Muscle layer of colon (tissue), 2 donors: Measurements from ENCODE around the gene SPTBN5.

Experiments used
- H3K27ac ChIP-seq: one replicate; pipeline ENCODE4 v1.7.0; 2013; ENCODE audit warnings: low read depth, mild to moderate bottlenecking, low read length, moderate library complexity
- H3K27me3 ChIP-seq, 2 donors: one replicate each; pipeline ENCODE4 v1.7.0; 2013; ENCODE audit warnings: low read length in 2 of 2, mild to moderate bottlenecking in 2 of 2; ENCODE audit not compliant: insufficient read depth in 2 of 2, control insufficient read depth in 1 of 2
- H3K36me3 ChIP-seq: one replicate; pipeline ENCODE4 v1.7.0; 2013; ENCODE audit warnings: mild to moderate bottlenecking, low read length; ENCODE audit not compliant: insufficient read depth
- H3K4me1 ChIP-seq: one replicate; pipeline ENCODE4 v1.7.0; 2013; ENCODE audit warnings: mild to moderate bottlenecking, low read length; ENCODE audit not compliant: insufficient read depth
- H3K4me3 ChIP-seq, 2 donors: one replicate each; pipeline ENCODE4 v1.7.0; 2013; ENCODE audit warnings: low read length in 2 of 2, low read depth in 1 of 2, mild to moderate bottlenecking in 1 of 2, moderate library complexity in 1 of 2
- H3K9ac ChIP-seq: one replicate; pipeline ENCODE4 v1.7.0; 2013; ENCODE audit warnings: low read length
- H3K9me3 ChIP-seq: one replicate; pipeline ENCODE4 v1.7.0; 2013; ENCODE audit warnings: mild to moderate bottlenecking, low read length
- donor health status: abdominal sarcoma.
- donor health status: Adenocarcinoma of cecum.

Gene SPTBN5

GRCh38 chr15:41880156-41880877 lies 13.5 kb downstream of the SPTBN5 start:
- H3K4me1 ChIP-seq = peaks cover 3% of the 10 kb centered on the region
- H3K27ac ChIP-seq = no peak overlapping the region
- H3K4me3 ChIP-seq = no peak overlapping the region
- no peak overlapping the region for H3K9ac ChIP-seq
- no peaks in the 10 kb centered on the region for H3K9me3 ChIP-seq
- H3K36me3 ChIP-seq = no peaks in the 10 kb centered on the region
- H3K27me3 ChIP-seq = peaks cover 0 to 18% of the 10 kb centered on the region in 2 donors

- no peaks in the 10 kb centered on the region for H3K36me3 ChIP-seq
- peaks cover 0 to 18% of the 10 kb centered on the region in 2 donors for H3K27me3 ChIP-seq
- no peak overlapping the region for H3K4me3 ChIP-seq
- no peaks in the 10 kb centered on the region for H3K9me3 ChIP-seq
- H3K9ac ChIP-seq = no peak overlapping the region
- no peak overlapping the region for H3K27ac ChIP-seq
- peaks cover 3% of the 10 kb centered on the region for H3K4me1 ChIP-seq
Observed at GRCh38 chr15:41879321-41879845, 14.5 kb downstream of the SPTBN5 start.

GRCh38 chr15:41878355-41878699 lies 15.5 kb downstream of the SPTBN5 start:
- Histone ChIP-seq H3K36me3 (no peaks in the 10 kb centered on the region), H3K9ac (no peak overlapping the region), H3K4me3 (no peak overlapping the region), H3K4me1 (peaks cover 3% of the 10 kb centered on the region), H3K27ac (no peak overlapping the region), H3K9me3 (no peaks in the 10 kb centered on the region), H3K27me3 (peaks cover 0 to 18% of the 10 kb centered on the region in 2 donors)

GRCh38 chr15:41877631-41878354 lies 16.1 kb downstream of the SPTBN5 start:
- H3K27ac ChIP-seq = no peak overlapping the region

GRCh38 chr15:41876689-41877088 lies 17.2 kb downstream of the SPTBN5 start:
- H3K9me3 ChIP-seq = no peaks in the 10 kb centered on the region
- no peaks in the 10 kb centered on the region for H3K4me1 ChIP-seq
- H3K27ac ChIP-seq = no peak overlapping the region
- H3K9ac ChIP-seq = no peak overlapping the region
- H3K4me3 ChIP-seq = no peak overlapping the region
- no peaks in the 10 kb centered on the region for H3K36me3 ChIP-seq
- H3K27me3 ChIP-seq = peaks cover 0 to 18% of the 10 kb centered on the region in 2 donors

More at GRCh38 chr15:41877631-41878354, 16.1 kb downstream of the SPTBN5 start:
- H3K4me3 ChIP-seq = no peak overlapping the region
- no peaks in the 10 kb centered on the region for H3K9me3 ChIP-seq
- peaks cover 0 to 18% of the 10 kb centered on the region in 2 donors for H3K27me3 ChIP-seq
- no peak overlapping the region for H3K9ac ChIP-seq
- no peaks in the 10 kb centered on the region for H3K36me3 ChIP-seq
- peaks cover 3% of the 10 kb centered on the region for H3K4me1 ChIP-seq

- Histone ChIP-seq H3K9me3 (no peaks in the 10 kb centered on the region), H3K4me3 (no peak overlapping the region), H3K9ac (no peak overlapping the region), H3K27ac (no peak overlapping the region), H3K4me1 (no peaks in the 10 kb centered on the region), H3K27me3 (peaks cover 0 to 11% of the 10 kb centered on the region in 2 donors), H3K36me3 (no peaks in the 10 kb centered on the region)
Observed at GRCh38 chr15:41876007-41876406, 17.8 kb downstream of the SPTBN5 start.

- Histone ChIP-seq H3K27ac (no peak overlapping the region), H3K27me3 (peaks cover 0 to 1% of the 10 kb centered on the region in 2 donors), H3K9ac (no peak overlapping the region), H3K9me3 (no peaks in the 10 kb centered on the region), H3K4me3 (no peak overlapping the region), H3K4me1 (no peaks in the 10 kb centered on the region), H3K36me3 (no peaks in the 10 kb centered on the region)
Observed at GRCh38 chr15:41874736-41875135, 19.1 kb downstream of the SPTBN5 start.

GRCh38 chr15:41873711-41874110 lies 20.1 kb downstream of the SPTBN5 start:
- Histone ChIP-seq H3K27ac (no peak overlapping the region), H3K9ac (no peak overlapping the region), H3K36me3 (no peaks in the 10 kb centered on the region), H3K9me3 (no peaks in the 10 kb centered on the region), H3K4me3 (no peak overlapping the region), H3K27me3 (no peaks in the 10 kb centered on the region), H3K4me1 (no peaks in the 10 kb centered on the region)

- Histone ChIP-seq H3K4me3 (no peak overlapping the region), H3K36me3 (no peaks in the 10 kb centered on the region), H3K9ac (no peak overlapping the region), H3K9me3 (no peaks in the 10 kb centered on the region), H3K27me3 (no peaks in the 10 kb centered on the region), H3K27ac (no peak overlapping the region), H3K4me1 (no peaks in the 10 kb centered on the region)
Observed at GRCh38 chr15:41872166-41872747, 21.6 kb downstream of the SPTBN5 start.

- Histone ChIP-seq H3K27ac (no peak overlapping the region), H3K9me3 (no peaks in the 10 kb centered on the region), H3K4me1 (no peaks in the 10 kb centered on the region), H3K9ac (no peak overlapping the region), H3K4me3 (no peak overlapping the region), H3K36me3 (no peaks in the 10 kb centered on the region), H3K27me3 (no peaks in the 10 kb centered on the region)
Observed at GRCh38 chr15:41871175-41871905, 22.5 kb downstream of the SPTBN5 start.

GRCh38 chr15:41870689-41871081 lies 23.2 kb downstream of the SPTBN5 start:
- Histone ChIP-seq H3K9ac (no peak overlapping the region), H3K36me3 (no peaks in the 10 kb centered on the region), H3K9me3 (no peaks in the 10 kb centered on the region), H3K4me3 (no peak overlapping the region), H3K4me1 (no peaks in the 10 kb centered on the region), H3K27ac (no peak overlapping the region), H3K27me3 (no peaks in the 10 kb centered on the region)
